Myocyte (in vitro differentiated cells): ENCODE results near the gene ITK. TPM values are rescaled to one million over a fixed set of nuclear protein-coding genes. Genes with fewer than 3 reads are reported as not detected.

Experiments
- DNase-seq: peaks from one replicate; pipeline ENCODE4 v3.0.0-alpha.2; 2012; ENCODE audit warnings: low read depth
- total RNA-seq: library from RNA; depleted of rRNA; stranded (reverse); fragments of >200 nt; gene quantifications from 2 replicates; pipeline ENCODE4 v1.2.3, GENCODE V29; 2014

Gene ITK
- total RNA-seq, 1 donor from 2014 or later: not detected

DNA sequence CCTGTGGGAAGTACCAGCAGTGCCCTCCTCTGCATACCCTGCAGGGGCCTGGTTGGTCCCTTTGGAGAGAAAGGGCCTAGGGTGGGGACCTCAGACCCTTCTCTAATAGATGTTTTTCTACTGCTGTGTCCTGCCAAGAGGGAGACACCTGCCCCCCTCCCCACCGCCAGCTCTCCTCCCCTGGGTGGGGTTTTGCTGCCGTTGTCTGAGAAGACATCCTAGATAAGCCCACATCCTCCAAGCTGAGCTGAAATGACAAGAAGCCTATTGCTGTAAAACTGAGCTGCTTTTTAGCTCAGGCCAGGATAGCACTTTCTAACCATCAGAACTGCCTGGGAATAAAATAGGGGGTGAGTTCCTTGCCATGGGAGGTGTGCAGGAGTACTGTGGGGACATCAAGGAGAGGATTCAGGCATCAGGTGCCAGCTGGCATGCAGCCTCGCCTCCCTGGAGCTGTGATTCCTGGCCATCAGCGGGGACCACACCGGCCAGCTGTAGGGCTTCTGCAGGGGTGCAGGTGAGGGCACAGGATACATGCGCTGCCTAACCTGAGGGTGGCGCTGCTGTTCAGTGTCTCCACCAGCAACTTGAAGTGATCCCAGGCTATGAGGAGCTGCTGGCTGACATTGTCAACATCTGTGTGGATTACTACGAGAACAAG is 123.2 kb downstream of the ITK start:
- DNase-seq: no peak

Other genes with a start within 250 kb of the ITK start
- gene TIMD4, start 217.6 kb upstream of the ITK start, total RNA-seq: not detected in 2 replicates
- gene HAVCR1, start 121.7 kb upstream of the ITK start, total RNA-seq: 0.43 TPM in 1 of 2 replicates, not detected in the other
- 0.37 and 2.4 TPM in 2 replicates for gene HAVCR2, start 71.8 kb upstream of the ITK start, total RNA-seq
- gene MED7, start 38.0 kb upstream of the ITK start, total RNA-seq: 12.4 and 16.0 TPM in 2 replicates
- gene GARIN3, start 14.6 kb upstream of the ITK start, total RNA-seq: not detected in 2 replicates
- gene CYFIP2, start 85.3 kb downstream of the ITK start, total RNA-seq: 5.5 and 5.6 TPM in 2 replicates